Peyer's patch (tissue), 4 donors: Measurements from ENCODE around the gene DLGAP1.

Source experiments
- CTCF ChIP-seq, 6 experiments: fragments of 450-650 bp in 4 of 6; fragments of 200-600 bp in 2 of 6; sonication (generic) in 1 of 6; IDR thresholded peaks; one replicate each; pipeline ENCODE4 v1.5.1; 2017 to 2019; ENCODE audit warnings: antibody characterized with exemption in 6 of 6, mild to moderate bottlenecking in 3 of 6, moderate library complexity in 1 of 6
- POLR2A ChIP-seq, 2 donors: fragments of 450-650 bp; IDR thresholded peaks; one replicate each; pipeline ENCODE4 v1.5.1; 2017; ENCODE audit warnings: antibody characterized with exemption in 2 of 2, mild to moderate bottlenecking in 2 of 2, moderate library complexity in 2 of 2

DNA sequence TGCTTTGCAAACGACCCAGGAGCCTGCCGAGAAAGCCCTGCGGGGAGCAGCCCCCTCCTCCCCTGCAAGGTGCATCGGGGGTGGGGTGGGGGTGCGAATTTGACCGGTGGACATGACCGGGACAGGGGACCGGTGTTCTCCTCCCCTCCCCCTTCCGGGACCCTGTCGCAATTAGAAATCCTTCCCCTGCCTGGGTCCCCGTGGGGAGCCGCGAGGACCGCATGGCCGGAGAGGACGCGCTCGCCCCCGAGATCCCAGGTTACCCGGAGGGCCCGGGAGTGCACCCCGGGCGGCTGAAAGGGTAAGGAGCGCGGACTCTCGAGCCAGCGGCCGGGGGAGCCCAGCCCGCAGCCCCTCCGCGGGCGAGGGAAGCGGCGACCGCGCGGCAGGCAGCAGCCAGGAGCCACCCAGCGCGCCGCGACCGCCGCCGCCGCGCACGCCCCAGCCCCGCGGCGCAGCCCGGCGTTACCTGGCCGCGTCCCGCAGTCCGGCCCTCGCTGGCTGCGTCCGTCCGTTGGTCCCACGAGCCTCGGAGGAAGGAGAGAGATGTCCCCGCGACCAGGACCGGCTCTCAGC is 482 bp downstream of the DLGAP1 start:
- TF ChIP-seq CTCF (IDR thresholded peaks at IDR 0.05), result no peak
- TF ChIP-seq POLR2A (IDR thresholded peaks at IDR 0.05), result no peak
